DND-41 (cell line): ENCODE results near the gene MLH1.

Source experiments
- ATAC-seq: fragments of 200-7000 bp; cut with Tn5 transposase; 3 replicates; pipeline ENCODE4 v1.9.1; 2021; ENCODE audit warnings: low read depth; ENCODE audit not compliant: insufficient read depth
- DNase-seq: peaks from one replicate; pipeline ENCODE4 v3.0.0-alpha.2; 2020
- H2AFZ ChIP-seq: 2 replicates; pipeline ENCODE4 v1.6.0; 2012; ENCODE audit warnings: low read depth, low read length
- H3K27ac ChIP-seq: 2 replicates; pipeline ENCODE4 v1.5.1; 2012; ENCODE audit warnings: low read length, inconsistent platforms
- H3K27me3 ChIP-seq: fragments of 200-600 bp; sonication (generic); 2 replicates; pipeline ENCODE4 v1.6.0; 2012; ENCODE audit warnings: low read length, mild to moderate bottlenecking, inconsistent platforms; ENCODE audit not compliant: insufficient read depth, poor library complexity
- H3K36me3 ChIP-seq: 2 replicates; pipeline ENCODE4 v1.5.1; 2012; ENCODE audit warnings: low read length, inconsistent platforms; ENCODE audit not compliant: insufficient read depth
- H3K4me1 ChIP-seq: 2 replicates; pipeline ENCODE4 v1.5.1; 2012; ENCODE audit warnings: mild to moderate bottlenecking, low read length; ENCODE audit not compliant: insufficient read depth
- H3K4me2 ChIP-seq: 2 replicates; pipeline ENCODE4 v1.6.0; 2012; ENCODE audit warnings: mild to moderate bottlenecking, moderate library complexity, low read length, inconsistent platforms; ENCODE audit not compliant: insufficient read depth
- H3K4me3 ChIP-seq, 2 experiments: fragments of 200-600 bp in 1 of 2; shearing (Covaris generic) in 1 of 2; 2 replicates each; pipeline ENCODE4 v1.5.1; 2012 to 2016; ENCODE audit warnings: inconsistent platforms in 2 of 2, low read length in 2 of 2, mild to moderate bottlenecking in 2 of 2, low read depth in 1 of 2, moderate library complexity in 1 of 2
- H3K79me2 ChIP-seq: 2 replicates; pipeline ENCODE4 v1.6.0; 2012; ENCODE audit warnings: low read length, inconsistent platforms; ENCODE audit not compliant: insufficient read depth
- H3K9ac ChIP-seq: 2 replicates; pipeline ENCODE4 v1.6.0; 2012; ENCODE audit warnings: low read depth, mild to moderate bottlenecking, inconsistent platforms, low read length, moderate library complexity
- H3K9me3 ChIP-seq: 2 replicates; pipeline ENCODE4 v1.5.1; 2012; ENCODE audit warnings: low read length, moderate library complexity, mild to moderate bottlenecking, inconsistent platforms; ENCODE audit not compliant: insufficient read depth, severe bottlenecking
- H4K20me1 ChIP-seq: 2 replicates; pipeline ENCODE4 v1.6.0; 2012; ENCODE audit warnings: low read length; ENCODE audit not compliant: insufficient read depth
- EZH2 ChIP-seq: IDR thresholded peaks from 3 replicates; pipeline ENCODE4 v1.6.1; 2012; ENCODE audit warnings: borderline replicate concordance, low read depth, mild to moderate bottlenecking, moderate library complexity, low read length, inconsistent platforms; ENCODE audit not compliant: severe bottlenecking
- TF ChIP-seq, protein P1 (sequence below): IDR thresholded peaks from 2 replicates; pipeline ENCODE4 v1.5.1; 2012; ENCODE audit warnings: borderline replicate concordance, low read length, moderate library complexity, mild to moderate bottlenecking; ENCODE audit not compliant: poor library complexity, severe bottlenecking; ENCODE audit errors: extremely low read depth

The MLH1 gene

DNA sequence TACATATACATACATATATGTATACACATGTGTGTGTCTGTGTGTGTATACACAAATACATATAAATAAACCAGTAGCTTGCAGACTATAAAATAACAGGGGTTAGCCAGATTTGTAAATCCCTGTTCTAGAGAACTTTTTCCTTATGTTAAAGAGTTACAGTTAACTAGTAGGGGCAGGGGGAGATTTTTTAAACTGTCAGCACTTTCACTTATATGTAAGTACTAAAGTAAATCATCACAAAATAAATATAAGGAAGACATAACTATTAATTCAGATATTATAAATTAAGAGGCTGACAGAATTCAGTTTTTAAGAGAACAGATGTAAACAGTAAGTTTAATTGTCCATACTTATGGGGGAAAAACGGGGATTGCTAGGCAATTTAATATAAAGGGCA lies 107.1 kb downstream of the MLH1 start:
- H2AFZ ChIP-seq: no peak overlapping the region
- no peak overlapping the region for H3K9ac ChIP-seq
- H3K79me2 ChIP-seq: no peaks in the 10 kb centered on the region
- H3K36me3 ChIP-seq: peaks cover 2% of the 10 kb centered on the region; the same call in 1 of the 2 replicates
- no peak for ATAC-seq
- no peak overlapping the region for H3K4me2 ChIP-seq
- H3K4me3 ChIP-seq: no peak overlapping the region
- no peak overlapping the region for H3K27ac ChIP-seq
- H3K9me3 ChIP-seq: no peaks in the 10 kb centered on the region
- no peaks in the 10 kb centered on the region for H4K20me1 ChIP-seq
- no peaks in the 10 kb centered on the region for H3K27me3 ChIP-seq
- no peaks in the 10 kb centered on the region for H3K4me1 ChIP-seq
- no peak for DNase-seq
- TF ChIP-seq, protein P1, sequence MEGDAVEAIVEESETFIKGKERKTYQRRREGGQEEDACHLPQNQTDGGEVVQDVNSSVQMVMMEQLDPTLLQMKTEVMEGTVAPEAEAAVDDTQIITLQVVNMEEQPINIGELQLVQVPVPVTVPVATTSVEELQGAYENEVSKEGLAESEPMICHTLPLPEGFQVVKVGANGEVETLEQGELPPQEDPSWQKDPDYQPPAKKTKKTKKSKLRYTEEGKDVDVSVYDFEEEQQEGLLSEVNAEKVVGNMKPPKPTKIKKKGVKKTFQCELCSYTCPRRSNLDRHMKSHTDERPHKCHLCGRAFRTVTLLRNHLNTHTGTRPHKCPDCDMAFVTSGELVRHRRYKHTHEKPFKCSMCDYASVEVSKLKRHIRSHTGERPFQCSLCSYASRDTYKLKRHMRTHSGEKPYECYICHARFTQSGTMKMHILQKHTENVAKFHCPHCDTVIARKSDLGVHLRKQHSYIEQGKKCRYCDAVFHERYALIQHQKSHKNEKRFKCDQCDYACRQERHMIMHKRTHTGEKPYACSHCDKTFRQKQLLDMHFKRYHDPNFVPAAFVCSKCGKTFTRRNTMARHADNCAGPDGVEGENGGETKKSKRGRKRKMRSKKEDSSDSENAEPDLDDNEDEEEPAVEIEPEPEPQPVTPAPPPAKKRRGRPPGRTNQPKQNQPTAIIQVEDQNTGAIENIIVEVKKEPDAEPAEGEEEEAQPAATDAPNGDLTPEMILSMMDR: no peak
- no peak for TF ChIP-seq EZH2
